Astrocyte (in vitro differentiated cells and primary cell): ENCODE data around the gene STARD4.

Source experiments
- EZH2 ChIP-seq: IDR thresholded peaks from 2 replicates; pipeline ENCODE4 v1.6.1; 2012; ENCODE audit warnings: mild to moderate bottlenecking, low read length, inconsistent platforms; ENCODE audit not compliant: insufficient read depth
- TF ChIP-seq, protein P1 (sequence below): IDR thresholded peaks from 2 replicates; pipeline ENCODE4 v1.5.1; 2011; ENCODE audit warnings: low read depth, mild to moderate bottlenecking, inconsistent platforms, low read length, moderate library complexity; ENCODE audit not compliant: insufficient read depth

DNA sequence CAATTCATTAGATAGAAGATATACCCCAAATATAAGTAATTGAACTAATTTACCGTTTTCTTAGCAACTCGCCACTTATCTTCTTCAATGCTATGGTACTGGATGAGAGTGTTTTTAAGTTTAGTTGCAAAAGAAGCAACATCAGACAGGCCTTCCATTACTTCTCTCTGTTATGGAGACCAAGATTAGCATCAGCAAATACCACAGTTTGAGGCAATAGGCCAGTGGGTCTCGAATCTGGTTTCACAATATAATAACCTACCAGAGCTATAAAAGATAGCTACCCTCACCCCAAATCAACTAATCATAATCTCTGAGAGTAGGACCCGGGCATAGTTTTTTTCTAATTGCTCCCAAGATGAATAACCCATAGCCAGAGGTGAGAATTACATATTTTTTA lies 5.1 kb downstream of the STARD4 start:
- TF ChIP-seq, protein P1, sequence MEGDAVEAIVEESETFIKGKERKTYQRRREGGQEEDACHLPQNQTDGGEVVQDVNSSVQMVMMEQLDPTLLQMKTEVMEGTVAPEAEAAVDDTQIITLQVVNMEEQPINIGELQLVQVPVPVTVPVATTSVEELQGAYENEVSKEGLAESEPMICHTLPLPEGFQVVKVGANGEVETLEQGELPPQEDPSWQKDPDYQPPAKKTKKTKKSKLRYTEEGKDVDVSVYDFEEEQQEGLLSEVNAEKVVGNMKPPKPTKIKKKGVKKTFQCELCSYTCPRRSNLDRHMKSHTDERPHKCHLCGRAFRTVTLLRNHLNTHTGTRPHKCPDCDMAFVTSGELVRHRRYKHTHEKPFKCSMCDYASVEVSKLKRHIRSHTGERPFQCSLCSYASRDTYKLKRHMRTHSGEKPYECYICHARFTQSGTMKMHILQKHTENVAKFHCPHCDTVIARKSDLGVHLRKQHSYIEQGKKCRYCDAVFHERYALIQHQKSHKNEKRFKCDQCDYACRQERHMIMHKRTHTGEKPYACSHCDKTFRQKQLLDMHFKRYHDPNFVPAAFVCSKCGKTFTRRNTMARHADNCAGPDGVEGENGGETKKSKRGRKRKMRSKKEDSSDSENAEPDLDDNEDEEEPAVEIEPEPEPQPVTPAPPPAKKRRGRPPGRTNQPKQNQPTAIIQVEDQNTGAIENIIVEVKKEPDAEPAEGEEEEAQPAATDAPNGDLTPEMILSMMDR, result no peak
- TF ChIP-seq EZH2, result no peak
